HT-29 (cell line): Measurements from ENCODE around the gene SLC6A8. TPM values are rescaled to one million over a fixed set of nuclear protein-coding genes. Genes with fewer than 3 reads are reported as not detected.
A peak's percentile ranks its signal among the peaks of the same experiment; 100 is the strongest.

Source experiments
- DNase-seq: peaks from one replicate; pipeline ENCODE4 v3.0.0-alpha.2; 2015; ENCODE audit warnings: low spot score
- total RNA-seq: library from RNA; depleted of rRNA; stranded (reverse); fragments of >200 nt; shearing (Covaris generic); gene quantifications from 2 replicates; pipeline ENCODE4 v1.2.3, GENCODE V29; 2014; rRNA removed

The SLC6A8 gene
- 98.8 and 127 TPM in 2 replicates for total RNA-seq

DNA sequence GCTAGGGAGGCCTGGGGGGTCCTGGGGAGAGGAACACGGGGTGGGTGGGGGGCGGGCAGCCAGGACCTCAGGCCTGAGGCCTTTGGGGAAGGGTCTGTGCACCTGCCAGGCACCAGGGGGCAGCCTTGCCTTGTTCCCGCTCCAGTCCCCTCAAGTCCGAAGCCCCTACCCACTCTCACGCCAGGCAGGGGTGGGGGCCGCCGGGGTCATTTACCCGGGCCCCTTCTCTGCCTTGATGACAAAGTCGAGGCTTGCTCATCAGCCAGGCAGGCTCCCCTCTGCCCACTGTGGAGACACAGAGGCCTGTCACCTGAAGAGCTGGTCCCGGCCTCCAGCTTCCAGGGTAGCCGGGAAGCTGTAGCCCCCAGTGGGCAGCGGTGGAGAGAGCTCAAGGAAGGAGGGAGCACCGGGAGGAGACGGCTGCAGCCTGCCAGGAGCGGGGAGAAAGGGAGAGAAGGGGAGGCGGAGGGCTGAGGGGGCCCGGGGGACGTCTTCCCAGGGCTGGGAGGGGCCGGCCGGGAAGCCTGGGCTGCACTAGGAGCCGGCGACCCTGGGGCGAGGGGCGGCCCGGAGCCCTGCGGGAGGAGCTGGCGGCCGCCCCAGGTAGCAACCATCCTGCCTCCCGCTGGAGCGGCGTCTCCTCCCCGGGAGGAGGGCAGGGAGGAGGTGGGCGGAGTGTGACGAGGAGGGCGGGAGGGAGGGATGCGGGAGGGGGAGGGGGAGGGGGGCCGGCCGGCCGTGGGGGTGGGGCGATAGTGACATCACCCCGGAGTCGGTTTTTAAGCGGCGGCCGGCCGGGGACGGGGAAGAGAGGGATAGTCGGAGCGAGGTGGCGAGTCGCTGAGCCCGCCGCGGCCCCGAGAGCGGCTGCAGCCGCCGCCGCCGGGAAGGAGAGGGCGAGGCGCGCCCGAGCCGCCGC, at the start of gene SLC6A8:
TSS of gene SLC6A8 (plus strand) at position 806 of the 919 bp plus-strand sequence. CDS start 649 bp downstream, outside the sequence.
- DNase-seq: peak; percentile 61

DNA sequence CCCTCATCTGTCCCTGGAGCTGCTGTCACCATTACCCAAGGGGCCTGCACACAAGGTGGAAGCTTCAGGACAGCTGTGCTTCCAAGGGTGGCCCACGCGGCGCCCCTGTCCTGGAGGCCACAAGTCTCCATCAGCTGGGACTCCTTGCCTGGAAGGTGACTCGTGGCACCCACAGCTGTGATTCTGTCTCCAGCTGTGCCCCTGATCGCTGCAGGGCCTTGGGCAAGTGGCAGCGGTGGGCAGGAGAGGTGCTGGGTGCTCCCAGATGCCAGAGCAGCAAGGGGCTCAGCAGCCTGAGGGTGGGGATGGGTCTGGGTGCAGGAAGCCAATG, 49.7 kb upstream of the SLC6A8 start:
- DNase-seq: no peak

DNA sequence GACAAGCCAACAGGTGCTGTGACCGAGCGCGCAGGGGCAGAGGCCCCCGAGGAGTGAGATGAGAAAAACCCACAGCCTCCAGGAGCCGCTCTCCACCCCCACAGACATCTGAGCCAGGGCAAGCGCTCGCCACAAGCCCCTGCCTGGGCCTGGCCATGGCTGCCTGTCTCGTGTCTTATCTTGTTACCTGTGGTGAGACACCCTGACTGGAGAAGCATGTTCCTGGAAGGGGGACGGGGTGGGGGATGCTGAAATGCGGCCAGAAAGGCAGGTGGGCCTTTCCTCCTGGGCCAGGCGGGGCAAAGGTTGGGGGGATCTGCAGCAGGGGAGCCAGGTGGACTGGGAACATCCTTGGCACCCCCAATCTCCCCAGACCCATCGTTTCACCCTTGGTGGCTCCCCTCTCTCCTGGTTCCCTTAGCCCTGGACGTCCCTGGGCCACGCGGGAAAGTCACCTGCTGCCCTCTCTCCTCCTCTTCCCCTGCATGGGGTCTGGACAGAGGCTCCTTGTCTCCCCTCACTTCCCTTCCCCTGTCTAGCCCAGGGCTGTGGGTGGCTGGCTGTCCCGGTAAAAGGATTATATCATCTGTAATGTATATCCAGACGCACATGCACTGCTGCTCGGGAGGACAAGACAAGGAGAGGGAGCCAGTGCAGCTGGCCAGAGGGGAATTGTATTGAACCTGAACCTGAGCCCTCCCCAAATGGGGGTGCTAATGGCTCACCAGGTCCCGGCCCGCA, 49.1 kb upstream of the SLC6A8 start:
- no peak for DNase-seq

DNA sequence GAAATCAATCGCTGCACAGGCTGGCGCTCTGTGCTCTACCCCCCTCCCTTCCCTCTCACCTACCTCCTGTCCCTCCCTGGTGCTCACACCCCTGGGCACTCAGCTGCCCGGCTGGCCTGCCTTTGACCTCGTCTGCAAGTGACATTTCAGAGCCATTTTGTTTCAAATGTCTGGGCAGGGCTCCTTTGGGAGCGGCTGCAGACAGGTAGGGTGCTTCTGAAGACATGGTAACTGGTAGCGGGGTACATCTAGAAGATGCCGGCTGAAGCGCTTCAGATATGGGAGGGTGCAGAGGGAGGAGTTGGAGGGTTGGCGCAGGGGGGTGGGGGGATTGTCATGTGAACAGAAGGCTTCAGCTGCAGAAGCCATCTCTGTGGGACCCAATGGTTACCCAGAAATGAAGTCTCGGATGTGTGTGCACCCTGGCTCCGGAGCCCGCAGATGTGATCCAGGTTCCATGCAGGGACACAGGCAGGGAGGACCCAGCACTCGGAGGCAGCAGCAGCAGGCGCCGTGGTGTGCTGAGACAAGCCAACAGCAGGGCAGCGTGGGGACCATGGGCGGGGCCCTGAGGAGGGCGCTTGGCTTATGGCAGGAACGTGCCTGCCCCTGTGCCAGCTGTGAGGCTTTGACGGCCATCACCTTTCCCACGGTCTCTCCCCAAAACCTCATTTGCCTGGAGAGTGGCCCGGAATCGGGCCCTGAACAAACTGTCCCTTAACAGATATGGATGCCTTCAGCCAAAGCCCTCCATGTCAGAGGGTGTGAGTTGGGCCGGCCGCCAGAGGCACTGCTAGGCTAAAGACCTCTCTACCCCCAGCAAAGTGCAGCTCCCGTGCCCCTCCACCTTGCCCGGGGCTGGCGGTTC, 48.3 kb upstream of the SLC6A8 start:
- no peak for DNase-seq

DNA sequence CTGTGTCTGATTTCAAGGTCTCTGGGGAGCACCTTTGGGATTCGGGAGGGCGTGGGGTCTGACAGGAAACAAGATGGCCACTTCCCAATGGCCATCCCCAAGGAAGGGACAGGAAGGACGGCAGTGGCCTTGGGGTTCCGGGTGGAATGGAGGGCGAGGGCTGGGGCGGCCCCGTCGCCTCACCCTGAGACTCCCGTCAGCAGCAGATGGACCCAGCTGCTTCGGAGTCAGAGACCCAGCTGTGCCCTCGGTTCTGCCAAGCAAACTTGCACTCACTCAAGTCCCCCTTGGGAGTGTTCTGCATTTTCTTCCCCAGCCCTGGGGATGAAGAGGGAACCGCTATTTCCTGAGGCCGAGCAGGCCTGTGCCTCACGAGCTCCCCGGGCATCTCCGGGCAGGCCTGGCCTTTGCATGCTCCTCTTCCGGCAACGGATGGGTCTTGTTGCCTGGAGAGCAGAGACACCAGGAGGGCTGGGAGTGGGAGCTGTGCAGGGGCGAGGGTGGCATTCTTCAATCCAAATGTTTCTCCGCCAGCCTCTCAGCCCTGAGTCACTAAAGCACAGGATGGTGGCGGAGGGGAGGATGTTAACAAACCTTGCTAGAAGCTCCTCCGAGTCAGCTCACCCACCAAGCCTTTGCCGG, 47.6 kb upstream of the SLC6A8 start:
- DNase-seq: no peak

DNA sequence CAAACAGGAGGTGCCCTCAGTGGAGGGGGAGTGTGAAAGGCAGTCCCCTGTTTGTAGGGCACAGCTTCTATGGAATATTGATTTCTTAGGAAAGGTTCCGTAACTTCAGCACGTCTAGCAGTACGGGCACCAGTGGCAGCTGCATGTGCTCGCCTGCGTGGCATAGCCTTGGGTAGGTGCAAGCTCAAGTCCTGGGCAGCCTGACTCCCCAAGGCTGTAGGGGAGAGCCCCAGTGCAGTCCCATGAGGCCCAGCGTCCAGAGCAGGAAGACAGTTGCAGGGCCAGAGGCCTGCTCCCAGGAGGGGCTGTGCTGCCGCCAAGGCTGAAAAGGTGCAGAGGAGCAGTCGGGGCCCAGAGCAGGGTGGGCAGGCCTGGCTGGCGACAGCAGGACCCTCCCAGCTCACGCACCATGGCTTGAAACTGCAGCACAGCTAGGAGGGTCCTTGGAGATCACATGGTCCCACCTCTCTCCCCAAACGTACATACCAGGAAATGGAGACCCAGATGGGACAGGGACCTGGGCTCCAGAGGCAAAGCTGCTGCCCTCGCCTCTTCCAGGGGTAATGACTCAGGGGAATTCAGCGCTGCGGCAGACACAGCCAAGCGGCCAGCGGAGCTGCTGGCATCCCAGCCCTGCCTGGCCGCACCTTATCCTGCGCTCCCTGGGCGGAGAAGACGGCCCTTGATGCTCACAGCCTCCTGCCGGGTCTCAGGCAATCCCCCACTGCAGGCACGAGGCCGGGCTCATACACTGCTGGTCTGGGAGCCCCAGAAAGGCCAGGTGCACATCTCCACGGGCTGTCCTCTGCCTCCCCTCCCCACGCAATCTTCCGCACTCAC, 46.8 kb upstream of the SLC6A8 start:
- DNase-seq: no peak

DNA sequence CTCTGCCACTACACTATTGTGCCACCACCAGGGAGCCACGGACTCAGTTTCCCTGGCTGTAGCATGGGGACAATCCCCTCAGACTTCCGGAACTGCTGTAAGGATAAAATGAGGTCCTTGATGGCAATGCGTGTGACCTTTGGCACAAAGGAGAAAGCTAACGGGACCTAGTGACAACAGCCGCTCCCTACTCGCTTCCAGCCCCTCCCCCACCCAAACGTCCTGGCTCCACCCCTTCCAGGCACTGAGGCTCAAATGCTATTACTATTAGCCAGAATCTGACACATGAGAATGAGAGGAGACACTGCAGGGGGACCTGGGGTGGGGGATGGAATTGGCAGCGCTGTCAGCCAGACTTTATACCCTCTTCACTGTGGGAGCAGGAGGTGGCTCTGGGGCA, 46.1 kb upstream of the SLC6A8 start:
- DNase-seq: no peak

DNA sequence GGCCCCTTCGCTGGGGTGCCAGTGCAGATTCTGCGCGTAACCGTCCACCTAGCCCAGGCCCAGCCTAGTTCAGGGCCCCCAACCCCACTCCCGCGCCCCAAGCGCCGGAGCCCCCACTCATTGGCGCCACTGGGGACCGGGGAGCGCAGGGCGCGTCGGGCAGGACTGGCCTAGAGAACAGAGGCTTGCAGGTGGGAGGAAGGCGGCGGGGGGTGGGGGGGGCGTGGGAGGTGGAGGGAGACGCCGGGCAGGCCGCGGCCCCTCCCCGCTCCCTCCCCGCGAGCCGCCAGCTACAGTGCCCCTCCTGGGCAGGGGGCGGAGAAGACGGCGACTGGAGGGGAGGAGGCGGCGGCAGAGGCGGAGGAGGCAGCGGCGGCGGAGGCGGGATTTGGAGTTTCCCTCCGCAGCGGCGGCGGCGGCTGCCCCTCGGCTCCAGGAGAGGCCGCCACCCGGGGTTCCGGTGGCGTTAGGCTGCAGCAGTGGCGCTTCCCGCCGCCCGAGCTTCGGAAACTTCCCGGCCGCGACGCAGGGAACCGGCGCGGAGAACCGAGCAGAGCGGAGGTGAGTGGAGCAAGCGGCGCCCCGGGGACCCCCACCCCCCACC, 45.6 kb upstream of the SLC6A8 start:
- no peak for DNase-seq

DNA sequence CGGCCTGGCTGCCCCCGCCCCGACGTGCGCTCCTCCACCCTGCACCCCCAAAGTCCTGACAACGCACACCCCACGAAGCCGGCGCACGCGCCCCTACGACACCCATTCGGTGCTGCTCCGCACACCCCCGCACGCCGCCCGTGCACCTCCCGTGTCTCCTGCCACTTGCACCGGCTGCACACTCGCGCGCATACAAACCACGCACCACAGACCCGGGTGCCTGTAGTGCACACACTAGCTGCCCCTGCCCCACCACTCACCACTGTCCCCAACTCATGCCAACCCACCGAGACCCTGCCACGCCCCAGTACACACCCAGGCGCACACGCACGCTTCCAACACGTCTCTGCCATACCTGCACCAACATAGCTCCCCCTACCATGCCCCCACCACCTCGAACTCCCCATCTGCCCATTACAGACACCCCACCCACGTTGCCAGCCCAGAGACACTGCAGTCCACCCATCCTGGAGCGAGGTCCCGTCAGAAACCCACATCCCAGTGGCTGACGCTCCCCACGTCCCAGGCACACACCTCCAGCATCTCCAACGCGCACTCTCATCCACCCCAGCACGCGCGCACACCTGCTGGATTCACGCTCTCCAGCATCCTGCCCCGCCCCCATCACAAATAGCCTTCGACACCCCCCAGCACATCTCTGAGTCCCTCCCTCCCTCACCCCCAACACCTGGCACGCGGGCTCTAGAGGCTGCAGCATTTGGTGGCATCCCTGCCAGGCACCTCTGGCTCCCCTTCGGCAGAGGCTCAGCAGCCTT, 44.9 kb upstream of the SLC6A8 start:
- no peak for DNase-seq

DNA sequence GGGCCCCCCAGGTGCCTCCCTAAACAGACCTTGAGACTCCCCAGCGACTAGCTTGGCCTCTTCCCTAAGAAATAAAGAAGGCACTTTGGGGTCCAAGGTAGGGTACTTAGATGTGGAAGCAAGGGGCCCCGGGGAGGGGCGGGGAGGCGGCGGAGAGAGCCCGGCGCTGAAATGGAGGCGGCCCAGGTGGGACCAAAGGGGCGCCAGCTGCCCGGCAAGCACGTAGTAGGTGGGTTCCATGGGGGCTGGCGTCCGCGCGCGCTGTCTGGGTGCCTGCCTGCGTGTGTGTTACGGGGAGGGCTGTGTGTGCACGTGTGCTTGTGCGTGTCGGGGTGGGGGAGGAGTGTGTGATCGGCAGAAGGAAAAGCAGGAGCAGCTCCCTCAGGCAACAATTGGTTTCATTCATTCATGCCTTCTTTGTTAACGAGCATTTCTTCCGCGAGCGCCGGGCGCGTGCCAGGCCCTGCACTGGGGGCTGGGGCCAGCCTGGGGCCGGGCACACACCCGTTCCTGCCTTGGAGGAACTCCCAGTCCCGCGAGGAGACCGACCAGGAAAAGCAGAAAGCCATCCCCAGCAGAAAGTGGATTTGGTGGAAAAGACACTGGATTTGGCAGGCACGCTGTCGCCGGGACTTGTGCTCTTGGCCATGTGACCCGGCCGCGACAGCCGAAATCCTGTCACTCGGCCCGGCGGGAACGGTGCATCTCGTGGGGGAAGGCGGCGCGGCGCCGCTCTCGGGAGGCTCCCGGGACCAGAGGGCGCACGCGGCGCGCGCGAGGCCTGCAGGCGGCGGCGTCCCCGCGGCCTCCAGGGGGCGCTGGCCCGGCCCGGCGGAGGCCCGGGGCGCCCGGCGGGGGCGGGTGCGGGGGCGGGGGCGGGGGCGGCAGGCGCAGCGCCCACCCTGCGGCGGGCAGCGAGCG, 44.0 kb upstream of the SLC6A8 start:
- no peak for DNase-seq

DNA sequence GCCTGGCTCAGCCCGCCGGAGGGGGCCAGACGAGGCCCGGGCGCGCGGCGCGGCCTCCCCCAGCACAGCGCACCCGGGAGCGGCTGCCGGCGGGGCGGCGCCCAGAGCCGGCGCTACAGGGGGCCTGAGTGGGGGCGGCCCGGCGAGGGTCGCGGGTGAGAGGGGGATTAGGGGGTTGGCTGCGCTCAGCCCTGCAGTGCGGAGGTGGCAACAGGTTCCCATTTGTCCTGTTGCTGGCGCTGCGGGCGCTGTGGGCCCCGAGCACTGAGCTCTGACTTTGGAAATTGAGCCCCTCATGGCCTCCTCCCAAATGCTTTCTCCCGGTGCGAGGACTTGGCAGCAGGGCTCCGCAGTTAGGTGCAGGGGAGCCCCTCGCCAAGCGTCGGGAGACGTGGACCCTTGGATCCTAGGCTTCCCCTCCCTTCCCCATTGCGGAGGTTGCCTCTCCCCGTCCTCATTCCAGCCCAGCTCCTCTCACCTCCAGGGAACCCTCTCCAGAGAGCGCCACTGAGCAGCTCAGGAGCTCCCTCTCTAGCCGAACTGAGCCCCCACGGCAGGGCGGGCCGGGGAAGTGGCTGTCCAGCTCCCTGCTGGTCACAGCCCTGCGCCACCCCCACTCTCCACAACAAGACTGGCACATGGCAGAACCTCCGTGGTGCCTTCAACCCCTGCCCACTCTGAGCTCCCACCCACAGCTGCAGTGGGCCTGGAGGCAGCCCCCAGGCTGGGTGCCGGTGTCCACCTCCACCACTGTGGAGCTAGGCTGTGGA, 43.2 kb upstream of the SLC6A8 start:
- no peak for DNase-seq

DNA sequence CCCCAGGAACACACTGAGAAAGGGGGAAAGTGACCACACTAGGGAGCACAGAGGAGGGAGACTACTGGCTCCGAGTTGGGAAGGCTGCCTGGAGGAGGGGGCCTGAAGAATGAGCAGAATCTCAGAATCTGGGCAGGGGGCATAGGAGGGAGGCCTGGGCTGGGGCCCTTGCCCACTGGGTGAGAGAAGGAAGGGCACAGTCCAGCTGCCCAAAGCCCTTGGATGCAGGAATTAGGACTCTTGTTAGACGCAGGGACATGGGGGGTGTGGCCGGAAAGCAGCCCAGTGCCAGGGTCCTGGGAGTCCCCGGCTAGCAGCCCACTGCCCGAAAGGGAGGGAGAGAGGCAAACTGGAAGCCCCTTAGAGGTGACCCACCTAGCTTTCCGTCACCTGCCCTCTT, 42.6 kb upstream of the SLC6A8 start:
- DNase-seq: no peak

DNA sequence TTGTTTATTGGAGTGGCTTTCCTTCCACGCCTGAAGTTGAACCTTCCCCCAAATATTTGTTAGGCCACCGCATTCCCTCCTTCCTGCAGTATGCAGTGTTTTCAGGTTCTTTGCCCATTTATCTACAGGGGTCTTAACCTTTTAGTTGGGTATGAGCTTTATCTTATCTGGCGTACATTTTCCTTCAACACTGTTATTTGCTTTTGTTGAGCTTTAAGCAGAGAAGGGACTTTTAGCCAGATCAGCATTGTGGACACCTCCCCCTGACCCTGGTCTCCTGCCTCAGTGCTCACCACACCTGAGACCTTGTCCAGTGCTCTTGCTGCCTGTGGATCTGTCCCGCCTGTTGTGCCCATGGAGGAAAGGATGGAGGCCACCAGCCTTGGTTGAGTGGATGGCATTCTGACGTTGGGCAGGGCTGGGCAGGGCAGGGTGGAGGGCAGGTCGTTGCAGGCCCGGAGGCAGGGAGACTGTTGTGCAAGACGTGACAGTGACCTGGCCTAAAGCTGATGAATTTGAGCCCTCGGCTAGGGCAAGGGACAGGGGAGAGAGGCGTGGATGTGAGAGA, 41.7 kb upstream of the SLC6A8 start:
- DNase-seq: no peak

DNA sequence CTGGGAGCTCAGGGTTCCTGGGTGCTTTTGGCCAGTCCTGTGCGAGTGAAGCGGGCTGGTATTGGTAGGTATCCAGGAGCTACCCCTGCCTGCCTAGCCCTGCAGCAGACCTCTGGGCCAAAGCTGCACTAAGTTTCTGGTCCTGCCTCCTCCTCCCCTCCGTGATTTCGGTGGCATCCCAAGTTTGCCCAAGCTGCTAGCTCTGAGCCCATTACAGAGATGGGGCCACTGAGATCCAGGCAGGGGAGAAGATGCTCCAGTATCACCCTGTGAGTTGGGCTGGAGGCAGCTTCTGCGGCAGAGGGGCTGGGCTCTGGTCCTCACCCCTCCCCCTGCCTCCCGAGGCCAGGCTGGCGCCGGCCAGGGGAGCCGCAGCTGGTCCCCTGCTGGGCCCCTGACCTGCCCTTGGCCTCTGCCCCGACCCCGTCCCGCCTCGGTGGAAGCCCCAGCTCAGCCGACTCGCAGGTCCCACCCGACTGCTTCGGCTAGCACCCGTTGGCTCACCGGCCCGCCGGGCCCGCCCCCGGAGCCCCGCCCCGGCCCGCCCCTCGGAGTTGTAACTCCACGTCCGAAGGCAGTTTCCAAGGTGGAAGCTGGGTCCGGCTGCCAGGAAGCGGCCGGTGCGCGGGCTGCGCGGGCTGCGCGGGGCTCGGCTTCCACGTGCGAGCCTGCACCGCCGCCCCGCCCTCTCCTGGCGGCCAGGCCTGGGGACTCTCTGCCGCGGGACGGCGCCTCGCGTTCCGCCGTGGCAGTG, 40.9 kb upstream of the SLC6A8 start, which contains the start of gene DUSP9:
TSS of gene DUSP9 (plus strand) at position 584 of the 754 bp plus-strand sequence. CDS start 751 bp downstream, outside the sequence.
- no peak for DNase-seq

DNA sequence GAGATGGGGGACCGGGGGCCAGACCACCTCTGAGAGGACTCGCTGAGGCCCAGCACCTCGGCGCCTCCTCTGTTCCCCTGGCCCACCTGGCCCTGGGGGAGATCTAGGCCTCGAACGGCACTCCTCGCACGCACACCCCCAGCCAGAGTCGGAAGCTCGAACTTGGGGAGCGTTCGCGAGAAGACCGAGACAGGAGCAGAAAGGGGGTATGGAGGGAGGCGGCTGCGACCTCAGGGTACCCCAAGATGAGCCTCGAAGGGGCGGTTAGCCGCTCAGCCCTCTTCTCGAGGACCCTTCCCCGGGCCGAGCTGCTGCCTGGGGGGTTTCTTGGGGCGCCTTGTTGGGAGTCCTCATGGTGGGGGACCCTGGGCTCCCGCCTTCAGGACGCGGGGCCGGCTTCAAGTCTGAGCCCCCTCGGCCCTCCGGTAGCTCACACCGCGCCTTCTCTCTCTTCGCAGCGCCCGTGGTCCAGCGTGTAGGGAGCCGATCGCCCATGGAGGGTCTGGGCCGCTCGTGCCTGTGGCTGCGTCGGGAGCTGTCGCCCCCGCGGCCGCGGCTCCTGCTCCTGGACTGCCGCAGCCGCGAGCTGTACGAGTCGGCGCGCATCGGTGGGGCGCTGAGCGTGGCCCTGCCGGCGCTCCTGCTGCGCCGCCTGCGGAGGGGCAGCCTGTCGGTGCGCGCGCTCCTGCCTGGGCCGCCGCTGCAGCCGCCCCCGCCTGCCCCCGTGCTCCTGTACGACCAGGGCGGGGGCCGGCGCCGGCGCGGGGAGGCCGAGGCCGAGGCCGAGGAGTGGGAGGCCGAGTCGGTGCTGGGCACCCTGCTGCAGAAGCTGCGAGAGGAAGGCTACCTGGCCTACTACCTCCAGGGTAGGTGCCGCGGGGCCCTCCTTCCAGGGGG, 40.0 kb upstream of the SLC6A8 start:
- no peak for DNase-seq
